D721Med (cell line): ENCODE measurements around the gene PMP22.

ENCODE experiments used
- DNase-seq: peaks from one replicate; pipeline ENCODE4 v3.0.0; 2011; ENCODE audit warnings: low spot score; ENCODE audit not compliant: insufficient read length
- FAIRE-seq: peaks from 2 replicates; lab custom pipeline; 2011; peaks lifted over from hg19 to GRCh38; lab: Jason Lieb, UNC
- CTCF ChIP-seq: IDR thresholded peaks from 2 replicates; pipeline ENCODE4 v1.5.1; 2012; ENCODE audit warnings: mild to moderate bottlenecking, control low read depth; ENCODE audit not compliant: insufficient read depth; ENCODE audit errors: missing control alignments

PMP22 gene

GRCh38 chr17:15288859-15289258 is 23.7 kb upstream of the PMP22 start:
- DNase-seq (no peak), FAIRE-seq (no peak)
- TF ChIP-seq CTCF = no peak

- DNase-seq (no peak), FAIRE-seq (no peak)
- TF ChIP-seq CTCF = no peak
Measured at GRCh38 chr17:15287538-15288267, 22.6 kb upstream of the PMP22 start.

- TF ChIP-seq CTCF = no peak
- DNase-seq (no peak), FAIRE-seq (no peak)
Measured at GRCh38 chr17:15285466-15285865, 20.3 kb upstream of the PMP22 start.

GRCh38 chr17:15284537-15284936 is 19.4 kb upstream of the PMP22 start:
- DNase-seq (no peak), FAIRE-seq (no peak)
- TF ChIP-seq CTCF = no peak

GRCh38 chr17:15284107-15284506 is 19.0 kb upstream of the PMP22 start:
- no peak for TF ChIP-seq CTCF
- DNase-seq = no peak
- FAIRE-seq = no peak

GRCh38 chr17:15281909-15282308 is 16.8 kb upstream of the PMP22 start:
- no peak for TF ChIP-seq CTCF
- FAIRE-seq (no peak), DNase-seq (no peak)

GRCh38 chr17:15278924-15279477 is 13.9 kb upstream of the PMP22 start:
- FAIRE-seq = no peak
- no peak for TF ChIP-seq CTCF
- no peak for DNase-seq
